Keratinocyte (primary cell): ENCODE measurements around the gene RFPL1. TPM values are rescaled to one million over a fixed set of nuclear protein-coding genes. Genes with fewer than 3 reads are reported as not detected.

Experiments used
- DNase-seq: peaks from one replicate; pipeline ENCODE4 v3.0.0-alpha.2; 2011; ENCODE audit warnings: low read depth, missing footprints, low spot score
- FAIRE-seq: peaks from 2 replicates; lab custom pipeline; 2011; peaks lifted over from hg19 to GRCh38; lab: Jason Lieb, UNC
- H2AFZ ChIP-seq: 2 replicates; pipeline ENCODE4 v1.6.0; 2012; ENCODE audit warnings: low read length, control low read depth, inconsistent platforms; ENCODE audit not compliant: control insufficient read depth
- H3K27ac ChIP-seq: 2 replicates; pipeline ENCODE4 v1.5.1; 2011; ENCODE audit warnings: low read length; ENCODE audit not compliant: control insufficient read depth, insufficient read depth
- H3K27me3 ChIP-seq: 3 replicates; pipeline ENCODE4 v1.6.0; 2011; ENCODE audit warnings: low read length; ENCODE audit not compliant: control insufficient read depth, insufficient read depth; ENCODE audit errors: extremely low read depth
- H3K36me3 ChIP-seq, 2 experiments: 2 replicates in 1 of 2; 3 replicates in 1 of 2; pipeline ENCODE4 v1.5.1; 2011; ENCODE audit warnings: low read length in 2 of 2, mild to moderate bottlenecking in 1 of 2; ENCODE audit not compliant: control insufficient read depth in 2 of 2, insufficient read depth in 2 of 2; ENCODE audit errors: extremely low read depth in 1 of 2
- H3K4me1 ChIP-seq: 3 replicates; pipeline ENCODE4 v1.5.1; 2011; ENCODE audit warnings: low read length; ENCODE audit not compliant: control insufficient read depth, insufficient read depth; ENCODE audit errors: extremely low read depth
- H3K4me2 ChIP-seq: 3 replicates; pipeline ENCODE4 v1.6.0; 2011; ENCODE audit warnings: low read depth, low read length; ENCODE audit not compliant: control insufficient read depth, insufficient read depth; ENCODE audit errors: extremely low read depth
- H3K4me3 ChIP-seq, 3 experiments: fragments of 200-600 bp in 1 of 3; sonication (generic) in 1 of 3; 2 replicates in 2 of 3; 3 replicates in 1 of 3; pipeline ENCODE4 v1.5.1; 2011 to 2016; ENCODE audit warnings: low read length in 3 of 3, mild to moderate bottlenecking in 3 of 3, control low read depth in 2 of 3, inconsistent platforms in 1 of 3, low read depth in 1 of 3, mixed read lengths in 1 of 3, mixed run types in 1 of 3, moderate library complexity in 1 of 3; ENCODE audit not compliant: control insufficient read depth in 2 of 3, insufficient read depth in 2 of 3; ENCODE audit errors: extremely low read depth in 1 of 3
- H3K79me2 ChIP-seq: 2 replicates; pipeline ENCODE4 v1.6.0; 2012; ENCODE audit warnings: low read length; ENCODE audit not compliant: control insufficient read depth, insufficient read depth
- H3K9ac ChIP-seq: 3 replicates; pipeline ENCODE4 v1.6.0; 2011; ENCODE audit warnings: low read length; ENCODE audit not compliant: control insufficient read depth, insufficient read depth; ENCODE audit errors: extremely low read depth
- H3K9me1 ChIP-seq: 3 replicates; pipeline ENCODE4 v1.6.0; 2011; ENCODE audit warnings: low read length; ENCODE audit not compliant: control insufficient read depth, insufficient read depth; ENCODE audit errors: extremely low read depth
- H3K9me3 ChIP-seq: 2 replicates; pipeline ENCODE4 v1.5.1; 2012; ENCODE audit warnings: low read depth, low read length; ENCODE audit not compliant: control insufficient read depth
- H4K20me1 ChIP-seq: 3 replicates; pipeline ENCODE4 v1.6.0; 2011; ENCODE audit warnings: low read length; ENCODE audit not compliant: control insufficient read depth, insufficient read depth; ENCODE audit errors: extremely low read depth
- CTCF ChIP-seq, 3 experiments: IDR thresholded peaks in 1 of 3; conservative IDR thresholded peaks in 1 of 3; optimal IDR thresholded peaks in 1 of 3; 2 replicates in 2 of 3; 3 replicates in 1 of 3; pipeline versions ENCODE3 to v1.5.1; 2011; ENCODE audit warnings: low read length in 3 of 3, mild to moderate bottlenecking in 3 of 3, moderate library complexity in 2 of 3, control low read depth in 1 of 3, inconsistent platforms in 1 of 3; ENCODE audit not compliant: insufficient read depth in 2 of 3; ENCODE audit errors: extremely low read depth in 1 of 3
- EZH2 ChIP-seq: IDR thresholded peaks from one replicate; pipeline ENCODE4 v1.6.1; 2012; ENCODE audit warnings: inconsistent platforms, mild to moderate bottlenecking, low read length, moderate library complexity
- dilution Hi-C: fragments of 300-500 bp; cut with MboI; formaldehyde crosslinking; loops from one replicate; pipeline ENCODE4 v1.7.0; 2020; ENCODE audit warnings: low sequenced_read_pairs; ENCODE audit not compliant: extremely low pct_ligation_motif_present
- polyA plus RNA-seq, 5 experiments: library from polyadenylated mRNA; depleted of rRNA in 3 of 5; stranded (reverse) in 3 of 5; stranded (forward) in 1 of 5; unstranded in 1 of 5; fragments of >200 nt; gene quantifications; 1 replicate in 1 of 5; 2 replicates in 3 of 5; 3 replicates in 1 of 5; pipeline versions ENCODE4 v1.2.1 to v1.2.3, GENCODE V29; 2011 to 2012; ENCODE audit warnings: missing spikeins in 2 of 5, low read depth in 1 of 5, low replicate concordance in 1 of 5

The RFPL1 gene
- polyA plus RNA-seq, 1 donor (not counting 4 experiments of a cell fraction or from before 2014, with no cell fraction given), result not detected

GRCh38 chr22:29434288-29434687, 4.1 kb upstream of the RFPL1 start:
- H3K4me1 ChIP-seq, result no peaks in the 10 kb centered on the region
- dilution Hi-C loops, result no loop called here
- H4K20me1 ChIP-seq, result no peaks in the 10 kb centered on the region
- no peaks in the 10 kb centered on the region for H3K36me3 ChIP-seq
- no peak for DNase-seq
- TF ChIP-seq EZH2 (no peak), CTCF (optimal IDR thresholded peaks at IDR 0.05 in 1 of 3, IDR thresholded peaks at IDR 0.05 in 1 of 3, conservative IDR thresholded peaks at IDR 0.05 in 1 of 3; ENCODE audit: extremely low read depth in 1 of 3, insufficient read depth in 2 of 3, low read length in 3 of 3) (no peak)
- H3K9me1 ChIP-seq, result no peaks in the 10 kb centered on the region
- H3K27me3 ChIP-seq, result peaks cover 10% of the 10 kb centered on the region
- no peak for FAIRE-seq
- no peak overlapping the region for H3K9ac ChIP-seq
- H3K4me3 ChIP-seq, result no peak overlapping the region
- H3K9me3 ChIP-seq, result no peaks in the 10 kb centered on the region
- H3K27ac ChIP-seq, result no peak overlapping the region
- no peak overlapping the region for H2AFZ ChIP-seq
- no peaks in the 10 kb centered on the region for H3K79me2 ChIP-seq
- no peak overlapping the region for H3K4me2 ChIP-seq

DNA sequence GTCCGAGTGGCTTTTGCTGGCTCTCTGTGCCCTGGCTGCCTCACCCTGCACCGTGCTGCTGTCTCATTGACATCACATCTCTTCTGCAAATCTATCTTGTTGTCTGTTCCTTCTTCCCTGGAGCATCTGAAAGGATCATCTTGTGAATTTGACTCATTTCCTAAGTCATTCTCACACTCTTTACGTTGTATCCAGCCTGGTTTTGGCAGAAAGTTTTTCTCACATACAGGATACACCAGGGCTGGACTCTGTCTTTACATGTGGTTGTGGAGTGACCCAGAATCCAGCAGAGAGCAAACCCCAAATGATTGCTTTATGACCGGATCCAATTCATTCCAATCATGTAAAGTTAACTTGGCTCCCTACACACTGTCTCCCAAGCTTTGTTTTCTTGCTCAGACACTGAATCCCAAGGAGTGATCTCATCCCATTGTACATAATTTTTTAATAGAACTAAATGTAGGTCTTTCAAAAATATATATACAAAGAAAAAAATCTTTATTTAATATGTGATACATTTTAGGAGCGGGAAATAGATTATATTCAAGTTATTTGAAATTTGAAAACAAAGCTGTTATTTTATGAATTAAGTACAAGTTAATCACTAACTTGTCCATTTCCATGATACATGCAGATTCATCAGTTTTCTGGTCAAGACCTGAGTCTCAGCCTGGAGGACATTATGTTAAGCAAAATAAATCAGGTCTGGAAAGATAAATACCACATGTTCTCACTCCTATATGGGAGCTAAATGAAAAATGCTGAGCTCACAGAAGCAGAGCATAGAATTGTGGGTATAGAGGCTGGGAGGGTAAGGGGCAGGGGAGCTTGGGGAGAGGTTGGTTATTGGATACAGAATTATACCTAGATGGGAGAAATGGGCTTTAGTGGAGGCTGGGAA, 2.9 kb upstream of the RFPL1 start:
- Histone ChIP-seq H3K79me2 (no peaks in the 10 kb centered on the region), H3K36me3 (no peaks in the 10 kb centered on the region), H3K4me2 (no peak overlapping the region), H2AFZ (no peak overlapping the region), H3K4me1 (no peaks in the 10 kb centered on the region), H3K9ac (no peak overlapping the region), H3K27ac (no peak overlapping the region), H3K9me1 (no peaks in the 10 kb centered on the region), H4K20me1 (no peaks in the 10 kb centered on the region), H3K4me3 (no peak overlapping the region), H3K9me3 (no peaks in the 10 kb centered on the region), H3K27me3 (peaks cover 7% of the 10 kb centered on the region)
- TF ChIP-seq EZH2, result no peak
- TF ChIP-seq CTCF (optimal IDR thresholded peaks at IDR 0.05 in 1 of 3, IDR thresholded peaks at IDR 0.05 in 1 of 3, conservative IDR thresholded peaks at IDR 0.05 in 1 of 3; ENCODE audit: extremely low read depth in 1 of 3, insufficient read depth in 2 of 3, low read length in 3 of 3), result no peak
- FAIRE-seq, result no peak
- DNase-seq, result no peak
- dilution Hi-C loops, result no loop called here
